GDM1 (cell line): ENCODE measurements around the gene ELAVL1.
"Not testable (repeated sequence)": the region's sequence is repeated elsewhere in the genome, so short reads cannot be mapped to it uniquely, and the experiment has no call there.

Source experiments
- DNase-seq: peaks from one replicate; lab custom pipeline; 2025; lab: John Stamatoyannopoulos, UW

The ELAVL1 gene

GRCh38 chr19:7933828-7934725 lies 71.4 kb downstream of the ELAVL1 start:
- DNase-seq: no peak

- no peak for DNase-seq
These were observed 72.0 kb downstream of the ELAVL1 start for GRCh38 chr19:7933411-7933810.

GRCh38 chr19:7932930-7933300 lies 72.5 kb downstream of the ELAVL1 start:
- DNase-seq: no peak

- no peak for DNase-seq
These were observed 73.0 kb downstream of the ELAVL1 start for GRCh38 chr19:7932276-7932929.

- no peak for DNase-seq
These were observed 74.0 kb downstream of the ELAVL1 start for GRCh38 chr19:7931221-7932061.

- no peak for DNase-seq
These were observed 74.7 kb downstream of the ELAVL1 start for GRCh38 chr19:7930765-7931164.

- not testable (repeated sequence) for DNase-seq
These were observed 75.4 kb downstream of the ELAVL1 start for GRCh38 chr19:7930030-7930429.

- peak; percentile 20 for DNase-seq
These were observed 76.4 kb downstream of the ELAVL1 start for GRCh38 chr19:7928741-7929701.

GRCh38 chr19:7928334-7928706 lies 77.1 kb downstream of the ELAVL1 start:
- no peak for DNase-seq

- DNase-seq: no peak
These were observed 77.7 kb downstream of the ELAVL1 start for GRCh38 chr19:7927605-7928333.

GRCh38 chr19:7926727-7927604 lies 78.5 kb downstream of the ELAVL1 start:
- no peak for DNase-seq

GRCh38 chr19:7926021-7926726 lies 79.3 kb downstream of the ELAVL1 start, which contains the start of gene CTXN1:
Gene CTXN1, minus strand, starts transcription at chr19:7926135. Its CDS starts 597 bp downstream, at chr19:7925538.
- DNase-seq: peak; percentile 35

- DNase-seq: peak; percentile 51
These were observed 80.1 kb downstream of the ELAVL1 start for GRCh38 chr19:7925171-7925851.

GRCh38 chr19:7924651-7925170 lies 80.7 kb downstream of the ELAVL1 start:
- DNase-seq: no peak

- DNase-seq: no peak
These were observed 81.2 kb downstream of the ELAVL1 start for GRCh38 chr19:7924241-7924640.

GRCh38 chr19:7923295-7924191 lies 81.9 kb downstream of the ELAVL1 start:
- no peak for DNase-seq

- DNase-seq: no peak
These were observed 82.6 kb downstream of the ELAVL1 start for GRCh38 chr19:7922836-7923195.
